GM18508 (cell line): Measurements from ENCODE around the gene SLC35E2B.

Experiments
- ATAC-seq: cut with Tn5 transposase; IDR thresholded peaks from one replicate; pipeline ENCODE4 v1.9.1; 2021; ENCODE audit warnings: moderate number of reproducible peaks; ENCODE audit not compliant: insufficient read depth, unreplicated experiment

The SLC35E2B gene

GRCh38 chr1:1615256-1616044, 77.1 kb downstream of the SLC35E2B start, which contains the start of gene MIB2:
Gene MIB2 (plus strand): TSS chr1:1615500. CDS start chr1:1623453, 7,953 bp downstream.
- peak; percentile 62 for ATAC-seq

GRCh38 chr1:1614954-1615255, 77.7 kb downstream of the SLC35E2B start:
- ATAC-seq = no peak

- no peak for ATAC-seq
These were observed 78.2 kb downstream of the SLC35E2B start for GRCh38 chr1:1614204-1614953.

- no peak for ATAC-seq
These were observed 79.0 kb downstream of the SLC35E2B start for GRCh38 chr1:1613509-1614082.

- no peak for ATAC-seq
These were observed 80.5 kb downstream of the SLC35E2B start for GRCh38 chr1:1612104-1612400.

GRCh38 chr1:1610796-1611195, 81.8 kb downstream of the SLC35E2B start:
- no peak for ATAC-seq

- no peak for ATAC-seq
These were observed 82.6 kb downstream of the SLC35E2B start for GRCh38 chr1:1609822-1610485.
